Left colon (tissue), 2 donors: ENCODE results near the gene SPOCK2. TPM values are rescaled to one million over a fixed set of nuclear protein-coding genes. Genes with fewer than 3 reads are reported as not detected.
A peak's percentile ranks its signal among the peaks of the same experiment; 100 is the strongest.
"Not testable (repeated sequence)": the region's sequence is repeated elsewhere in the genome, so short reads cannot be mapped to it uniquely, and the experiment has no call there.

Source experiments
- ATAC-seq: fragments of 200-7000 bp; cut with Tn5 transposase; one replicate; pipeline ENCODE4 v1.9.1; 2020; ENCODE audit warnings: mild to moderate bottlenecking, moderate library complexity
- DNase-seq, 2 donors: peaks; one replicate each; pipeline ENCODE4 v3.0.0-alpha.2; 2020
- intact Hi-C, 2 donors: fragments of 100-400 bp; cut with DNase I in 1 of 2; cut with micrococcal nuclease in 1 of 2; formaldehyde crosslinking; loops; one replicate each; pipeline versions ENCODE4 v1.11.2 to v1.14.0; 2022; cut with DNase I, micrococcal nuclease
- total RNA-seq, 2 donors: library from RNA; stranded (reverse); fragmentation: NEBNext Ultra II Directional; extraction: Animal tissue kit (Norgen Biotek cat#: 25700); gene quantifications; one replicate each; pipeline ENCODE4 v1.2.1, GENCODE V29; 2021
- donor health status: DM: no; HTN: no; CAD: no.
- donor health status: DM: yes; HTN: yes; CAD: no.

Gene SPOCK2
- total RNA-seq, 2 donors from 2014 or later: 2.3 to 4.5 TPM

DNA sequence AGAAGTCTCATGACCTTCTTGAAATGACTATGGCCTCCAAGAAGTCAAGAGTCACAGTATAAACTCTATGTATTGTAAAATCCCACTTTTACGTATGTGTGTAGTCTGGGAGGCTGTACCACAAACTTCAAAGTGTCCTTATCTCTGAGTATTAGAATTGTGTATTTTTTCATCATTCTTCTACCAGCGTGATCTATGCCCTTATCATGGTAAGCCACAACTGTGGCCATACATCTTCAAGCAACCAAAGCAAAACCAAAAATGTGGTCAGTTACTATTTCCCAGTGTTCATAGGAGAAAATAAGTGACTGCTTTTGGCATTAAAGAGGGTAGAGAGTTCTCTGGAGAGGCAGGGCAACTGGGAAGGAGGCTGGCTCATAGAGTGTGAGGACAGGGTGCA lies 42.8 kb downstream of the SPOCK2 start:
- DNase-seq (no peak), ATAC-seq (no peak)
- intact Hi-C loops: loop anchor here (5.0 to 10.0 kb wide), 3 partner anchors 91 to 289 kb away; no protein-coding TSS in a partner anchor

DNA sequence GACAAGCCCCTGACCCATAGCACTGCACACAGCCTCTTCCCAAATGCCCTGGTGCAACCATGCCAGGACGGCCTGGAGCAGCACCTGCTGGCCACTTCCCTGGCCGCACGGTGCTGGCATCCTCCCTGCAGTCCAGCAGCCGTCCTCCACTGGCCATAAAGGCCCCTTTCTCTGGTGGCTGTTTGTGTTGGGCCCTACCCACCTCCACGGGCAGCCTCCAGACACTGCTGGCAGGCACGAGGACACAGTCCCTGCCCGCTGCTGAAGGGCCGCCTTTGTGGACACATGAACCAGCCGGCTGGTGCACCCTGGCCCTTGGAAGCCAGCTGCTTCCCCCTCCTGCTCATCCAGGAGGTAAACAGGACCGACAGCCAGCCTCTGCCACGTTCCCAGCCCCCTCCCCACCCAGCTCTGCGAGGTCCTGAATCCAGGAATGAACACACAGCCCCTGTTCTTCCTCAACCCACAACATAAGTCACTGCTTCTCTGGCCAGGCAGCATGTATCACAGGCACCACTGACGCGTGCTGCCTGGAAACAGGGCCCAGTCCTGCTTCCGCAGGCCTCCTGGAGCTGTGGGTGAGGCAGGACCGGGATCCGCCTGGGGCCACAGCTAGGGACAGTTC lies 43.8 kb downstream of the SPOCK2 start:
- intact Hi-C loops: loop anchor here (5.0 to 10.0 kb wide), 3 partner anchors 90 to 290 kb away; no protein-coding TSS in a partner anchor
- peak; percentile 72 for ATAC-seq

DNA sequence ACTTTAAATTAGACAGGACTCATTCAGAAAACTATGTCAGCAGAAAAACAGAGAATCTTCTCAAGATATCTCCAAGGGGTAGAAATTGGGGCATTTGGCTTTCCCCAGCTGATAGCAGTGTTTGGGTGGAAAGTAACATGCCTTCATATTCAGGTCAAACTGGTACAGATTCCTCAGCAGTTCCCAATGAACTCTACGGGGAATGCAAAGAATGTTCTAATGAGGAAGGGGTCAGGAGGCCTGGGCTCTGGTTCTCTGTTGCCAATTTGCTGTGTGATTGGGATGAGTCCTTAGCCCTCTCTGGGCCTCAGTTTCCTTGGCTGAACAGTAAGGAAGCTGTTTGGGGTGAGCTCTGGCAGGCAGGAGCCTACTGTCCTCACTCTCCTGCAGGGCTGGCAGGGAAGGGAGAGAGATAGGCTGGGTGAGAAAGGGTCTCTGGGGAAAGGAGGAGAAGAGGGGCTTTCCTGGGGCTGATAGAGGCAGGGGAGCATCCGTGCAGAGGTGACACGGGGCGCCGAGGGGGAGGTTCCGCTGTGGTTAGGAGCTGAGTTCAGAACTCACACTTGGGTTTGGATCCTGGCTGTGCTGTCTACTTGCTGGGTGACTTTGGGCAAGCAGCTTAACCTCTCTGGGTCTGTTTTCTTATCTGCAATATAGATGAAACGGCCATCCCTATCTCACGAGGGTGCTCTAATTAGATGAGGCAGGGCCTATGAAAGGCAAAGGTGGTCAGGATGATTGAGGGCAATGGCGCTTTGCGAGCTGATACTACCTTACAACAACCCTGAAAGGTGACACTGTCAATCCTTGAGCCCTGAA lies 45.1 kb downstream of the SPOCK2 start:
- intact Hi-C loops: loop anchor here (10.0 kb wide), 2 partner anchors 88 to 292 kb away; no protein-coding TSS in a partner anchor
- no peak for ATAC-seq

More for the DNA sequence above, 43.8 kb downstream of the SPOCK2 start:
- no peak for DNase-seq

DNA sequence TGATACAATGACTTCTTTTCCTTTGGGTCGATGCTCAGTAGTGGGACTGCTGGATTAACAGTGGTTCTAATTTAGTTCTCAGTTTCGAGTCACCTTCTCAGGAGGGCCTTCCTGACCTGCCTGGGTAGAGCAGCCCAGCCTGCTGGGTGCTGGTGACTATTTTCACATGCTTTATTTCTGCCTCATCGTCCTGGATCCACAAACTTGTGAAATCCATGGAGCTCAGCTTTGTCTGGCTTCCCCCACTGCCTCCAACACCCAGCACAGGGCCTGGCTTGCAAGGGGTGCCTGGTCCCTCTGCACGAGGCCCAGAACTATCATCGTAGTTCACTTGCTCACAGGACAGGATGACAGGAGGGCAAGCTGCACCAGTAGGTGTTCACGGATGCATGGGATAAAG lies 46.9 kb downstream of the SPOCK2 start:
- ATAC-seq (no peak), DNase-seq (no peak)
- intact Hi-C loops: loop anchor here (10.0 kb wide), 2 partner anchors 87 to 293 kb away; no protein-coding TSS in a partner anchor

More for the DNA sequence above, 45.1 kb downstream of the SPOCK2 start:
- no peak for DNase-seq

DNA sequence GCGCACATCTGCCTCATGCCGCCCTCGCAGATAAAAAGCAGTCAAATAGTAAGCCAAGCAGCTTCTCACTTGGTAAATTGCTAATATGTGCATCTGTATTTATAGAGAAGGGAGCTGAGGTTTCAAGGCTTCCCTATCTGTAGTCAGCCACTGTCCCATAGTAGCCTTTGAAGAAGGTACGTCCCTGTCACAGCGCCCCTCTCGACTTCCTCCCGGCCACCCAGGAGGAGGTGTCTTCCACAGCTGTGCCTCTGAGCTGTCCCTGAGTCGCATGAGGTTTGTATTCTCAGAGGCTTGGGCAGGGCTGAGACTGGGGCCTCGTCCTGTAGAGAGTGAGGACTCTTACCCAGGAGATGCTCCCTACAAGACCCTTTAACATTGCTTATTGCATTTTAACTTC lies 49.0 kb downstream of the SPOCK2 start:
- DNase-seq (no peak), ATAC-seq (no peak)
- intact Hi-C loops: no loop called here

GRCh38 chr10:72038458-72039001 lies 49.8 kb downstream of the SPOCK2 start:
- DNase-seq (no peak), ATAC-seq (peak; percentile 23)
- intact Hi-C loops: no loop called here

DNA sequence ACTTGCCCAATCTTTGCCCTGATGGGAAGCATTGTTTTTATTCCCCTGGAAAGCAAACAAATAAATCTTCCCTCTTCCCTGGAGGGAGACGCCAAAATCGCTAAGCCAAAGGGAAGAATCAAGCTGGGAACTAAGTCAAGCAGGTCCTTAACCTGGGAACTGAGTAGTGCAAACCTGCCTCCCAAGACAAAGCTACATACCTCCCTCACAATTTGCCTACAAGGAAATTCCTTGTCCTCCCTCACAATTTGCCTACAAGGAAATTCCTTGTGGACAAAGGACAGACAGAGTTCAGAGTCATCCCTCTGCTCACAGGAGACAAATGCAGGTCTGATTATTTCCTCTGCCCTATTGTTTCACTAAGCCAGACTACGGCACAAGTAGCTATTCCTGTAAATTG lies 50.5 kb downstream of the SPOCK2 start:
- ATAC-seq (peak; percentile 78), DNase-seq (no peak)
- intact Hi-C loops: no loop called here

- ATAC-seq: peak; percentile 27
- intact Hi-C loops: no loop called here
Measured at GRCh38 chr10:72037266-72037665, 51.1 kb downstream of the SPOCK2 start.

GRCh38 chr10:72035252-72035887 lies 53.0 kb downstream of the SPOCK2 start:
- intact Hi-C loops: no loop called here
- DNase-seq (no peak), ATAC-seq (no peak)

More at GRCh38 chr10:72037266-72037665, 51.1 kb downstream of the SPOCK2 start:
- DNase-seq: no peak

- intact Hi-C loops: no loop called here
- DNase-seq: no peak
- no peak for ATAC-seq
Measured at GRCh38 chr10:72034761-72035160, 53.6 kb downstream of the SPOCK2 start.

GRCh38 chr10:72034040-72034499 lies 54.3 kb downstream of the SPOCK2 start:
- DNase-seq: no peak
- intact Hi-C loops: no loop called here
- ATAC-seq: no peak

- intact Hi-C loops, ATAC-seq, DNase-seq: not testable (repeated sequence)
Measured at GRCh38 chr10:72032409-72033162, 55.8 kb downstream of the SPOCK2 start.

- no peak for ATAC-seq
- no peak for DNase-seq
- intact Hi-C loops: no loop called here
Measured at GRCh38 chr10:72031706-72032105, 56.6 kb downstream of the SPOCK2 start.

DNA sequence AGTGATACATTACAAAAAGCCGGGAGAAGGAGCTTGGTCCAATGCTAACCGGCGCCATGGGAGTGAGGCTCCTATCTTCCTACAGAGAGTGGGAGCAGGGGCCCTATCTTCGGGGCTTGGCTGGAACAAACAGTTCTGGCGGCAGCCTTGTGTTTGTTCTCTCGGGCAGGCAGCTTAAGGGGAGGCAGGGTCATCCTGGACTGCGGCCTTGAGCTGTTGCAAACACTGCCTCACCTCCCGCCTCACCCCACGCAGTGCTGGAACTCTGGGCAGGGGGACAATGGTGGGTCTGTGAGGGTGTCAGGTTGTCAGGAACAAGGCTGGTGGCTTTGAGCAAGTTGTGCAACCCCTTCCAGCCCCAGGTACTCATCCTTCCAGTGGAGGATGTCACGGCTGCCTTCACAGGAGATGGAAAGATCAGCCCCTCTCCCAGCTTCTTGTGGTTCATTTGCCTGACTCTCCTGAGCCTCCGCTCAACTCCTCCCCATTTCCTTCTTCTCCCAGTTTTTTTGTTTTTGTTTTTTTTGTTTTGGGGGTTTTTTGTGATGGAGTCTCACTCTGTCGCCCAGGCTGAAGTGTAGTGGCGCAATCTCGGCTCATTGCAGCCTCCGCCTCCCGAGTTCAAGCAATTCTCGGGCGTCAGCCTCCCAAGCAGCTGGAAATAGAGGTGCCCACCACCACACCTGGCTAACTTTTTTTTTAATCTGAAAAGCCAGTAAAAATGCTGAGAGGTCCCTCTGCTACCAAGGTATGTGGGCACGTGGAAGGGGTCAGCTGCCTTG lies 57.4 kb downstream of the SPOCK2 start:
- DNase-seq (no peak), ATAC-seq (no peak)
- intact Hi-C loops: no loop called here

- no peak for DNase-seq
- intact Hi-C loops: no loop called here
- no peak for ATAC-seq
Measured at GRCh38 chr10:72029414-72029813, 58.9 kb downstream of the SPOCK2 start.

- peak; percentile 82 for ATAC-seq
- intact Hi-C loops: no loop called here
- DNase-seq: peak; percentile 56 to 75
Measured at GRCh38 chr10:72027498-72027897, 60.9 kb downstream of the SPOCK2 start.

DNA sequence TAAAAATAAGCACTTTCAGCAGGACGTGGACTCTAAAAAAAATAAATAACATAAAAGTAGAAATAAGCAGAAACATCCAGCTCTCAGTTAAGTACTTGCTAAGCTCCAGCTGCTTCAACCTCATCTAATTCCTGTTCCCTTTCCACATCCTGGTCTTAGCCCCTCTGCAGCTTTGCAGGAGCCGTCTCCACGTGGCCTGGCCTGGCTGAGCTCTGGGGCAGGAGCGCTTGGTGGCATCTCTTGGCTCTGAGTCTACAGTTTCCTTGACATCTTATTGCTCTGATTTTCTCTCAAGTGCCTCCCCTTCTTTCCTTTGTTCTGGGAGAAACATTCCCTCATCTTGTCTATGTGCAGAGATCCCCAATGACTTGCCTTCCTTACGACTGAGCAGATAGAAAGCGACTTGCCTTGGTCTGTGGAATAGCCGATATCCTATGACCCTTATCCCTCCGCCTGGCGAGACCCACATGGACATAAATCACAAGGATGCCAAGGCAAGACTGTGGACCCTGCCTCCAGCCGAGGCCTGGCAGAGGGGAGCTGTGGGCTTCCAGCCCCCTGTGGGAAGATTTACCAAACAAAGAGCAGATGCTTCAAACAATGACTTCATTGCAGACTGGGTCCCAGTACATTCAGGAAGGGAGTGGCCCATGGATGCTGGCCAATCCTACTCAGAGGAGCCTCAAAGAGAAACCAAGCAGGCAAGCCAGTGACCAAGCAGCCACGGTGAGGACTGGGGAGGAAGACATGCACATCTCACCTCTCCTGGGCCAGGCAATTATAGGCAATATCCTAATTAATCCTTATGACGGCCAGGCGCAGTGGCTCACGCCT lies 61.9 kb downstream of the SPOCK2 start:
- peak; percentile 75 to 78 for DNase-seq
- ATAC-seq: peak; percentile 67
- intact Hi-C loops: no loop called here
